Astrocyte (in vitro differentiated cells and primary cell): ENCODE results near the gene DMRTB1. TPM values are rescaled to one million over a fixed set of nuclear protein-coding genes. Genes with fewer than 3 reads are reported as not detected.

Source experiments
- DNase-seq: peaks from one replicate; pipeline ENCODE4 v3.0.0-alpha.2; 2010; ENCODE audit warnings: low read depth
- FAIRE-seq: peaks from 2 replicates; lab custom pipeline; 2011; peaks lifted over from hg19 to GRCh38; lab: Jason Lieb, UNC
- H2AFZ ChIP-seq: 2 replicates; pipeline ENCODE4 v1.6.0; 2012; ENCODE audit warnings: low read depth, low read length, inconsistent platforms
- H3K27ac ChIP-seq: 2 replicates; pipeline ENCODE4 v1.5.1; 2011; ENCODE audit warnings: low read depth, low read length, inconsistent platforms
- H3K27me3 ChIP-seq: 2 replicates; pipeline ENCODE4 v1.6.0; 2011; ENCODE audit warnings: low read length, inconsistent platforms; ENCODE audit not compliant: insufficient read depth
- H3K36me3 ChIP-seq: 2 replicates; pipeline ENCODE4 v1.5.1; 2011; ENCODE audit warnings: low read length, inconsistent platforms; ENCODE audit not compliant: insufficient read depth
- H3K4me1 ChIP-seq: 2 replicates; pipeline ENCODE4 v1.5.1; 2011; ENCODE audit warnings: low read length, inconsistent platforms; ENCODE audit not compliant: insufficient read depth
- H3K4me2 ChIP-seq: 2 replicates; pipeline ENCODE4 v1.6.0; 2012; ENCODE audit warnings: low read length, inconsistent platforms
- H3K4me3 ChIP-seq: 2 replicates; pipeline ENCODE4 v1.5.1; 2011; ENCODE audit warnings: low read depth, mild to moderate bottlenecking, low read length, inconsistent platforms; ENCODE audit not compliant: insufficient read depth
- H3K79me2 ChIP-seq: 2 replicates; pipeline ENCODE4 v1.6.0; 2012; ENCODE audit warnings: mild to moderate bottlenecking, low read length, inconsistent platforms; ENCODE audit not compliant: insufficient read depth
- H3K9ac ChIP-seq: 2 replicates; pipeline ENCODE4 v1.6.0; 2012; ENCODE audit warnings: mild to moderate bottlenecking, low read length, inconsistent platforms
- H3K9me3 ChIP-seq: 2 replicates; pipeline ENCODE4 v1.5.1; 2012; ENCODE audit warnings: low read depth, mild to moderate bottlenecking, low read length, inconsistent platforms; ENCODE audit not compliant: insufficient read depth
- H4K20me1 ChIP-seq: 2 replicates; pipeline ENCODE4 v1.6.0; 2012; ENCODE audit warnings: low read length, inconsistent platforms; ENCODE audit not compliant: insufficient read depth
- H3K27ac Mint-ChIP-seq: one replicate; pipeline ENCODE4 v1.8.0; 2021; ENCODE audit warnings: mild to moderate bottlenecking, mixed read lengths; ENCODE audit not compliant: unreplicated experiment
- H3K27me3 Mint-ChIP-seq: one replicate; pipeline ENCODE4 v1.8.0; 2021; ENCODE audit warnings: low read depth, mixed read lengths; ENCODE audit not compliant: unreplicated experiment
- H3K36me3 Mint-ChIP-seq: one replicate; pipeline ENCODE4 v1.8.0; 2021; ENCODE audit warnings: low read depth, mixed read lengths; ENCODE audit not compliant: unreplicated experiment
- H3K4me1 Mint-ChIP-seq: one replicate; pipeline ENCODE4 v1.8.0; 2021; ENCODE audit warnings: low read depth, mixed read lengths; ENCODE audit not compliant: unreplicated experiment
- H3K4me3 Mint-ChIP-seq: one replicate; pipeline ENCODE4 v1.8.0; 2021; ENCODE audit warnings: mild to moderate bottlenecking, moderate library complexity, mixed read lengths; ENCODE audit not compliant: unreplicated experiment
- H3K9me3 Mint-ChIP-seq: one replicate; pipeline ENCODE4 v1.8.0; 2021; ENCODE audit warnings: mild to moderate bottlenecking, mixed read lengths; ENCODE audit not compliant: unreplicated experiment
- EZH2 ChIP-seq: IDR thresholded peaks from 2 replicates; pipeline ENCODE4 v1.6.1; 2012; ENCODE audit warnings: mild to moderate bottlenecking, low read length, inconsistent platforms; ENCODE audit not compliant: insufficient read depth
- total RNA-seq: library from RNA; stranded (reverse); gene quantifications from 2 replicates; pipeline ENCODE4 v1.2.1, GENCODE V29; 2021
- TF ChIP-seq, protein P1 (sequence below): IDR thresholded peaks from 2 replicates; pipeline ENCODE4 v1.5.1; 2011; ENCODE audit warnings: low read depth, mild to moderate bottlenecking, inconsistent platforms, low read length, moderate library complexity; ENCODE audit not compliant: insufficient read depth

Gene DMRTB1
- total RNA-seq, 1 donor from 2014 or later: not detected

GRCh38 chr1:53490351-53490750, 31.2 kb downstream of the DMRTB1 start:
- H3K9me3 Mint-ChIP-seq: peaks cover 11% of the 10 kb centered on the region
- no peak for DNase-seq
- no peak overlapping the region for H2AFZ ChIP-seq
- no peak overlapping the region for H3K9ac ChIP-seq
- peaks cover 40% of the 10 kb centered on the region for H3K27me3 Mint-ChIP-seq
- H3K4me1 Mint-ChIP-seq: no peaks in the 10 kb centered on the region
- TF ChIP-seq, protein P1, sequence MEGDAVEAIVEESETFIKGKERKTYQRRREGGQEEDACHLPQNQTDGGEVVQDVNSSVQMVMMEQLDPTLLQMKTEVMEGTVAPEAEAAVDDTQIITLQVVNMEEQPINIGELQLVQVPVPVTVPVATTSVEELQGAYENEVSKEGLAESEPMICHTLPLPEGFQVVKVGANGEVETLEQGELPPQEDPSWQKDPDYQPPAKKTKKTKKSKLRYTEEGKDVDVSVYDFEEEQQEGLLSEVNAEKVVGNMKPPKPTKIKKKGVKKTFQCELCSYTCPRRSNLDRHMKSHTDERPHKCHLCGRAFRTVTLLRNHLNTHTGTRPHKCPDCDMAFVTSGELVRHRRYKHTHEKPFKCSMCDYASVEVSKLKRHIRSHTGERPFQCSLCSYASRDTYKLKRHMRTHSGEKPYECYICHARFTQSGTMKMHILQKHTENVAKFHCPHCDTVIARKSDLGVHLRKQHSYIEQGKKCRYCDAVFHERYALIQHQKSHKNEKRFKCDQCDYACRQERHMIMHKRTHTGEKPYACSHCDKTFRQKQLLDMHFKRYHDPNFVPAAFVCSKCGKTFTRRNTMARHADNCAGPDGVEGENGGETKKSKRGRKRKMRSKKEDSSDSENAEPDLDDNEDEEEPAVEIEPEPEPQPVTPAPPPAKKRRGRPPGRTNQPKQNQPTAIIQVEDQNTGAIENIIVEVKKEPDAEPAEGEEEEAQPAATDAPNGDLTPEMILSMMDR: no peak
- TF ChIP-seq EZH2: no peak
- no peak overlapping the region for H3K4me2 ChIP-seq
- no peaks in the 10 kb centered on the region for H3K9me3 ChIP-seq
- H3K79me2 ChIP-seq: no peaks in the 10 kb centered on the region
- no peaks in the 10 kb centered on the region for H4K20me1 ChIP-seq
- no peak overlapping the region for H3K4me3 ChIP-seq
- peaks cover 2% of the 10 kb centered on the region for H3K4me1 ChIP-seq
- H3K27me3 ChIP-seq: peaks cover 25% of the 10 kb centered on the region
- no peak overlapping the region for H3K4me3 Mint-ChIP-seq
- no peaks in the 10 kb centered on the region for H3K36me3 ChIP-seq
- no peaks in the 10 kb centered on the region for H3K36me3 Mint-ChIP-seq
- H3K27ac ChIP-seq: no peak overlapping the region
- no peak overlapping the region for H3K27ac Mint-ChIP-seq
- no peak for FAIRE-seq

DNA sequence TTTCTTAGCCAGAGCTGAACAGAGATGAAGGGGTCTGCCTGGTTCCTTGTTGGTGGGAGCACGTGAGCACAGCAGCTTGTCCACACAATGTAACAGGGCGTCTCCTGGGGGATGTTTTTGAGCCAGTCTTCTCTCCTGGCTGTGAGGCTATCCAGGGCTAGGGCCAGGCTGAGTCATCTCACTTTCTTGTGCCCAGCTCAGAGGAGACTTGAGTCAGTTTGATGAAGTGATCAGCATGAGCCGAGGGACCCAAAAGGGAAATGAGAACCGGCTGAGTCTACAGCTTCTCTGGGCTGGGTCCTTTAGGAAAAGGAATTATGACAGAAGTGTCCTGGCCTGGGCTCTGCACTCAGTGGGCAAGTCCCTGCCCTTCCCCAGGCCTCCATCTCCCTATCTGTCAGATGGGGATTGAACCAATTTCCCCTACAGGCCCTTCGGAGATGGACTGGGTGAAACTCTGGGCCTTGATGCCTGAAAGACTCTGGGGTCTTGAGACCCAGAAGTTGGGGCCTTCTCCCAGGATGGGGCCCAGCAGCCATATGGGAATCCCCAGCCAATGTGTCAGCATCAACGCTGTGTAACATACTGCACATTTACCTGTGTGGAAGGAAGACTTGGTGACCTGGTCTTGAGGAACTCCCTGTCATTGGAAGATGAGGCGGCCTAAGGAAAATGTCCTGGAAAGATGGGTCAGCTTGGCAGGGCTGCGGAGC, 36.6 kb downstream of the DMRTB1 start:
- H3K4me1 ChIP-seq: peaks cover 6% of the 10 kb centered on the region
- H3K4me3 ChIP-seq: no peak overlapping the region
- FAIRE-seq (no peak), DNase-seq (peak; percentile 8)
- Mint-ChIP-seq H3K36me3 (no peaks in the 10 kb centered on the region), H3K27me3 (peaks cover 27% of the 10 kb centered on the region), H3K4me1 (no peaks in the 10 kb centered on the region), H3K4me3 (no peak overlapping the region), H3K27ac (no peak overlapping the region), H3K9me3 (peaks cover 4% of the 10 kb centered on the region)
- no peaks in the 10 kb centered on the region for H3K79me2 ChIP-seq
- H2AFZ ChIP-seq: no peak overlapping the region
- peaks cover 4% of the 10 kb centered on the region for H4K20me1 ChIP-seq
- no peak overlapping the region for H3K27ac ChIP-seq
- peaks cover 11% of the 10 kb centered on the region for H3K27me3 ChIP-seq
- H3K4me2 ChIP-seq: no peak overlapping the region
- no peaks in the 10 kb centered on the region for H3K36me3 ChIP-seq
- no peak overlapping the region for H3K9ac ChIP-seq
- TF ChIP-seq, protein P1: no peak
- TF ChIP-seq EZH2: no peak
- H3K9me3 ChIP-seq: no peaks in the 10 kb centered on the region

- no peaks in the 10 kb centered on the region for H3K36me3 ChIP-seq
- TF ChIP-seq EZH2: no peak
- TF ChIP-seq, protein P1: no peak
- peaks cover 26% of the 10 kb centered on the region for H3K27me3 Mint-ChIP-seq
- H3K4me3 ChIP-seq: no peak overlapping the region
- H3K9me3 Mint-ChIP-seq: no peaks in the 10 kb centered on the region
- peaks cover 14% of the 10 kb centered on the region for H3K27me3 ChIP-seq
- peaks cover 6% of the 10 kb centered on the region for H3K4me1 ChIP-seq
- no peak overlapping the region for H3K4me3 Mint-ChIP-seq
- no peaks in the 10 kb centered on the region for H3K4me1 Mint-ChIP-seq
- H4K20me1 ChIP-seq: peaks cover 4% of the 10 kb centered on the region
- no peak overlapping the region for H3K27ac ChIP-seq
- no peak overlapping the region for H3K4me2 ChIP-seq
- no peaks in the 10 kb centered on the region for H3K36me3 Mint-ChIP-seq
- H3K9me3 ChIP-seq: no peaks in the 10 kb centered on the region
- H3K27ac Mint-ChIP-seq: no peak overlapping the region
- H2AFZ ChIP-seq: no peak overlapping the region
- no peak overlapping the region for H3K9ac ChIP-seq
- DNase-seq (peak; percentile 41), FAIRE-seq (no peak)
- no peaks in the 10 kb centered on the region for H3K79me2 ChIP-seq
These were observed 39.4 kb downstream of the DMRTB1 start for GRCh38 chr1:53498555-53499131.
